GM12892 (cell line): ENCODE measurements around the gene XPO4.

Experiments used
- DNase-seq: peaks from one replicate; pipeline ENCODE4 v3.0.0; 2011; ENCODE audit not compliant: insufficient read length
- FAIRE-seq: peaks from 2 replicates; lab custom pipeline; 2011; peaks lifted over from hg19 to GRCh38; lab: Jason Lieb, UNC
- POLR2A ChIP-seq: IDR thresholded peaks from 2 replicates; pipeline ENCODE4 v1.6.1; 2011; ENCODE audit warnings: low read depth, low read length, control low read depth
- POLR2AphosphoS5 ChIP-seq: IDR thresholded peaks from 2 replicates; pipeline ENCODE4 v1.6.1; 2011; ENCODE audit warnings: low read depth, low read length, control low read depth
- TAF1 ChIP-seq: IDR thresholded peaks from 2 replicates; pipeline ENCODE4 v1.6.1; 2011; ENCODE audit warnings: low read depth, mild to moderate bottlenecking, control low read depth, low read length, borderline replicate concordance

The XPO4 gene

DNA sequence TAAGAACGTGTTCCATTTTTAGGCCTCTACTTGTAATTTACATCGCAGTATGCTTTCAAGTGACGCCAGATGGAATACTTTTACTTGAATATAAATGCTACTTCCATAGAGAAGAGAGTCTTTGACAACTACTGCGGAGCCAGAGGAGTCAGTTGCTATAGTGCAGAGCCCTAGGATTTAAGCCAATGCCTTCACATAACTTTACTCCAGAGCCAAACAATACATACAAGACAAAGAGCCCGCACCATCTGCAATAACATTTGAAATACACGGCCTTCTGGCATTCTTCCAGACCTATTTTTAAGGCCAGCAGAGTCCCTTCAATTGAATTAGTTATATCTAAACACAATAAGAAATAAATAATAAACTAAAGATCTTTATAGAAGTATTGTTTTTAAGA, 59.4 kb downstream of the XPO4 start:
- no peak for FAIRE-seq
- TF ChIP-seq POLR2A: no peak
- no peak for TF ChIP-seq POLR2AphosphoS5
- TF ChIP-seq TAF1: no peak

GRCh38 chr13:20840568-20840967, 62.0 kb downstream of the XPO4 start:
- no peak for TF ChIP-seq POLR2A
- no peak for TF ChIP-seq POLR2AphosphoS5
- no peak for TF ChIP-seq TAF1
- no peak for FAIRE-seq

More for the DNA sequence above, 59.4 kb downstream of the XPO4 start:
- no peak for DNase-seq

GRCh38 chr13:20833900-20834679, 68.5 kb downstream of the XPO4 start:
- no peak for TF ChIP-seq TAF1
- DNase-seq (no peak), FAIRE-seq (no peak)

More at GRCh38 chr13:20840568-20840967, 62.0 kb downstream of the XPO4 start:
- DNase-seq: no peak

DNA sequence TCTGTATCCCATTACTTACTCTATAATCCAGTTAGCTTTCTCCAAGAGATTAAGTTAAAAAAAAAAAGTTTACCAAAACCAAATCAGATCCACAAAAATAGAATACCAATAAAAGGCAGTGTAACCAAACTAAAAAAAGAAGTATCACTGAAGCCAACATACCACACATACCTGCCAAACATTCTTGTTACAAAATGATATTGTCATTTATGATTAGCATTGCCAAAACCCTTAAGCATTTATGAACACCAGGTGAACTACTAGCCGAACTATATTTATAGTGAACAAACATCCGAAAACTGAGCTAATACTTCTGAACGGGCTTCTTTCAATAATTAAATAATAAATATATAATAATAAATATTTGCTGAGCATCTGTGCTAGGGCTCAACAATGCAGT, 69.7 kb downstream of the XPO4 start:
- DNase-seq (no peak), FAIRE-seq (no peak)
- TF ChIP-seq TAF1 (no peak), POLR2A (no peak), POLR2AphosphoS5 (no peak)

DNA sequence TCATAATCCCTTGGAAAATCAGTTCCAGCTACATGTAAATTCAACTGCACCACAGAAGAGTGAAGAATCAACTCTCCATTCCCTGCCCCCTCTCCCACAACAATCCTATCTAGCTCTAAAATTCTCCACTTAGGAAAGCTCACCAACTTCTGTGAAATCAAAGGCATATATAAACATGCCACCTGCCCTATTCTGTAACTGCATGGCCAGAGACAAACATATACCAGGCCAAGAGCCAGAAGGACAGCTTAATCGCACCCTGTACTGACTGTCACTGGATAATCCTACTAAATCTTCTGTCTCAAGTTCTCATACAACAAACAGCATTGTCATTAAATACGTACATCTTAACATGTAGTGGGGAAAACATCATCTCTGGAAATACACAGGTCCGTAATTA, 70.6 kb downstream of the XPO4 start:
- FAIRE-seq: no peak
- DNase-seq: no peak
- TF ChIP-seq POLR2AphosphoS5: no peak
- TF ChIP-seq POLR2A: no peak
- TF ChIP-seq TAF1: no peak

- no peak for TF ChIP-seq POLR2A
- no peak for TF ChIP-seq TAF1
- no peak for TF ChIP-seq POLR2AphosphoS5
- DNase-seq (no peak), FAIRE-seq (no peak)
These were observed 71.3 kb downstream of the XPO4 start for GRCh38 chr13:20831254-20831653.

GRCh38 chr13:20828539-20829364, 73.8 kb downstream of the XPO4 start:
- no peak for DNase-seq
- FAIRE-seq: peak; percentile 80

GRCh38 chr13:20826843-20827560, 75.5 kb downstream of the XPO4 start:
- TF ChIP-seq TAF1 (no peak), POLR2A (no peak), POLR2AphosphoS5 (no peak)
- DNase-seq: no peak
- peak; percentile 50 for FAIRE-seq

More at GRCh38 chr13:20828539-20829364, 73.8 kb downstream of the XPO4 start:
- TF ChIP-seq TAF1: no peak

DNA sequence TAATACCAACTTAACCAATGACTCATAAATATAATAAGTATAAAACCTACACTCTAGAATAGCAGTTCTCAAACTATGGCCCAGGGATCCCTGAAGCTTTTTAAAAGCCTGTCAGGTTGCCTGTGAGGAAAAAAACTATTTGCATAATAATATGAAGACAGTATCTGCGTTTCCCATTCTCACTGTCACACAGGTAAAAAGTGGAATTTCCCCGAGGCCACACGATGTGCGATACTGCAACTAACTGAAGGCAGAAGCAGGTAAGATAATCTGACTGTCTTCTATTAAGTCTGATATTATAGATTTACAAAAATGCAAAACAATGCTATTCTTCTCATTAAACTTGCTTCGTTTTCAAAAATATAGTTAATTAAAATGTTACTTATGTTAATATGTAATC, 76.2 kb downstream of the XPO4 start:
- TF ChIP-seq TAF1 (no peak), POLR2A (no peak), POLR2AphosphoS5 (no peak)
- DNase-seq: no peak
- FAIRE-seq: no peak

- no peak for TF ChIP-seq TAF1
- TF ChIP-seq POLR2AphosphoS5: no peak
- TF ChIP-seq POLR2A: no peak
- no peak for FAIRE-seq
- no peak for DNase-seq
These were observed 77.1 kb downstream of the XPO4 start for GRCh38 chr13:20825477-20825875.

GRCh38 chr13:20824762-20825476, 77.6 kb downstream of the XPO4 start:
- DNase-seq: no peak

More at GRCh38 chr13:20824762-20825476, 77.6 kb downstream of the XPO4 start:
- peak; percentile 67 for FAIRE-seq
- TF ChIP-seq TAF1: no peak
- no peak for TF ChIP-seq POLR2A
- no peak for TF ChIP-seq POLR2AphosphoS5
